Prostate gland (tissue), 2 donors: Measurements from ENCODE around the gene CLEC18C. TPM values are rescaled to one million over a fixed set of nuclear protein-coding genes. Genes with fewer than 3 reads are reported as not detected.
"Not testable (repeated sequence)": the region's sequence is repeated elsewhere in the genome, so short reads cannot be mapped to it uniquely, and the experiment has no call there.

Experiments used
- DNase-seq: peaks from one replicate; pipeline ENCODE4 v3.0.0-alpha.2; 2019; ENCODE audit warnings: low spot score
- H3K27ac ChIP-seq, 2 donors: fragments of 200-600 bp; sonication (generic); 2 replicates each; pipeline ENCODE4 v1.5.1; 2017 to 2019
- H3K27me3 ChIP-seq: fragments of 200-600 bp; sonication (generic); replicated peaks from 2 replicates; pipeline ENCODE4 v1.5.1; 2019; ENCODE audit not compliant: insufficient read depth
- H3K36me3 ChIP-seq, 2 donors: fragments of 200-600 bp; sonication (generic); 1 replicate in 1 of 2; 2 replicates in 1 of 2; pipeline versions ENCODE4 v1.5.1 to v1.8.1; 2017 to 2019
- H3K4me1 ChIP-seq: fragments of 200-600 bp; sonication (generic); replicated peaks from 2 replicates; pipeline ENCODE4 v1.5.1; 2019
- H3K4me3 ChIP-seq, 2 donors: fragments of 200-600 bp; sonication (generic); 2 replicates each; pipeline ENCODE4 v1.5.1; 2017 to 2019
- H3K9me3 ChIP-seq: fragments of 200-600 bp; sonication (generic); 2 replicates; pipeline ENCODE4 v1.5.1; 2017
- WGBS: methylation state at CpG from one replicate; pipeline ENCODE4 v1.1.5; 2018; 5-methylcytosine and 5-hydroxymethylcytosine counted together
- intact Hi-C: fragments of 100-400 bp; cut with DNase I; formaldehyde crosslinking; loops from one replicate; pipeline ENCODE4 v1.14.2; 2022
- total RNA-seq, 2 donors: library from RNA; depleted of rRNA; stranded (reverse); fragments of >200 nt; gene quantifications; one replicate each; pipeline ENCODE4 v1.1.0, GENCODE V29; 2016

Gene CLEC18C
- 1 to 10 TPM in 1 of 2 donors, under 1 TPM in 1; 0.41 to 2.8 TPM for total RNA-seq

DNA sequence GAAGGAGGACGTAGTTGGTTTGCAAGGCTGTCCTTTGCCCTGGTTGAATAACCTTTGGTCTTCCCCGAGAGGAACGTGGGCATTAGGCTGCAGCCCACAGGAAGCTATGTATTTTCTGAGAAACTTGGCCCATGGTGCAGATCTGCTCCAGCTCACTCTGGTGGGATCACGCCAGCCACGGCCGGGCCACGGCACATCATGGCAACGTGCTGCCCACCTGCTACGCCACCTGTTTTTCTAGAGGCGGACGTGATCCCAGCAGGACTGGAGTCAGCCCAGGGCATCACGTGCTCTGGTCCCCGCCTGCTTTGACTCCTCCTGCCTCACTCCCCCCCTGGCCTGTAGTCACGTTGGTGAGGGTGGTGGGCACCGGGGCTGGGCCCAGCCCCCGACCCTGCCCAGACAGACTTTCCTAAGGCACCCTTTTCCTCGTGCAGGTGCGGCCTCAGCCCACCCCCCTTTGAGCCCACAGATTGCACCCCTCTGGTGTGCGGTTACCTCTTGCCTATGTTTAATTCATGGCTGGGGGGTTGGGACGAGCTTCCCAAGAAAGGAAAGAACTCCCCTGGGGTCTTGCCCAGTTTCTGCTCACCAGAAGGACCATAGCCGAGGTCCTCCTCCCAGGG lies at the start of gene CLEC18C:
TSS of gene CLEC18C (plus strand) at position 576 of the 626 bp plus-strand sequence. CDS start 492 bp downstream, outside the sequence.
- intact Hi-C loops, H3K36me3 ChIP-seq, H3K27ac ChIP-seq, DNase-seq, H3K4me3 ChIP-seq, H3K27me3 ChIP-seq, H3K9me3 ChIP-seq, H3K4me1 ChIP-seq: not testable (repeated sequence)
- WGBS = 83% methylated on average over 12 of the region's 21 CpGs

DNA sequence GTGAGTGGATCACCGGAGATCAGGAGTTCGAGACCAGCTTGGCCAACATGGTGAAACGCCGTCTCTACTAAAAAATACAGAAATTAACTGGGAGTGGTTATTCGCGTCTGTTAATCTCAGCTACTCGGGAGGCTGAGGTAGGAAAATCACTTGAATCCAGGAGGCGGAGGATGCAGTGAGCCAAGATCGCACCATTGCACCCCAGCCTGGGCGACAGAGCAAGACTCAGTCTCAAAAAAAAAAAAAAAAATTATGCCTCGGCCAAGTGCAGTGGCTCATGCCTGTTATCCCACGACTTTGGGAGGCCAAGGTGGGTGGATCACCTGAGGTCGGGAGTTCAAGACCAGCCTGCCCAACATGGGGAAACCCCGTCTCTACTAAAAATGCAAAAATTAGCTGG lies 49.8 kb upstream of the CLEC18C start:
- intact Hi-C loops, H3K27me3 ChIP-seq, H3K9me3 ChIP-seq, H3K27ac ChIP-seq, H3K4me1 ChIP-seq, H3K4me3 ChIP-seq, DNase-seq: not testable (repeated sequence)
- H3K36me3 ChIP-seq = peaks cover 5 to 15% of the 10 kb centered on the region in 2 donors
- WGBS = 88% methylated on average over 14 of the region's 14 CpGs

DNA sequence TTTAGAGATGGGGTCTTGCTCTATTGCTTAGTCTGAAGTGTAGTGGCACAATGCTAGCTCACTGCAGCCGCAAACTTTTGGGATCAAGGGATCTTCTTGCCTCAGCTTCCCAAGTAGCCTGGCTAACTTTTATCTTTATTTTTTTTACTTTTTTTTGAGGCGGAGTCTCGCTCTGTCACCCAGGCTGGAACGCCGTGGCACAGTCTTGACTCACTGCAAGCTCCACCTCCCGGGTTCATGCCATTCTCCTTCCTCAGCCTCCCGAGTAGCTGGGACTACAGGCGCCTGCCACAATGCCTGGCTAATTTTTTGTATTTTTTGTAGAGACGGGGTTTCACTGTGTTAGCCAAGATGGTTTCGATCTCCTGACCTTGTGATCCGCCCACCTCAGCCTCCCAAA lies 47.4 kb upstream of the CLEC18C start:
- H3K27me3 ChIP-seq, H3K27ac ChIP-seq, H3K4me1 ChIP-seq, intact Hi-C loops, H3K4me3 ChIP-seq, H3K9me3 ChIP-seq, DNase-seq: not testable (repeated sequence)
- peaks cover 24 to 25% of the 10 kb centered on the region in 2 donors for H3K36me3 ChIP-seq
- WGBS = 97% methylated on average over 11 of the region's 11 CpGs

DNA sequence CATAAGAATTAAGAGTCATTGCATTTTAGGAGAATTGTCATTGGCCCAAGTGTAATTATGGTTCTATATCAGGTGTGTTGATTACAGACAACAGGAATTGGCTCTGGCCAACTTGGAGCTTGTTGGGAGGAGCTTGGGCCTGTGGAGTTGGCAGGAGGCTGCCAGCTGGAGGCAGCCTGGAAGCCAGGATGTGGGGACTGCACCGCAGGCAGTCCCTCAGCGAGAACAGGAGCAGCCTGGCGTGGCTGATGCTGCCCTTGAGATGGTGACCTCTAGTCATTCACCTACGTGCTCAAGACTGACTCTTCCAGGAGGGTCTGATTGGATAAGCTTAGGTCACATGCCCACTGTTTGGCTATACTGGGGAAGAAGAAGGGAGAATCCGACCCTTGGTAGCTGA lies 45.9 kb upstream of the CLEC18C start:
- peaks cover 16 to 19% of the 10 kb centered on the region in 2 donors for H3K36me3 ChIP-seq
- intact Hi-C loops, DNase-seq, H3K4me3 ChIP-seq, H3K27me3 ChIP-seq, H3K9me3 ChIP-seq, H3K27ac ChIP-seq, H3K4me1 ChIP-seq: not testable (repeated sequence)
- WGBS = 73% methylated on average over 5 of the region's 5 CpGs

DNA sequence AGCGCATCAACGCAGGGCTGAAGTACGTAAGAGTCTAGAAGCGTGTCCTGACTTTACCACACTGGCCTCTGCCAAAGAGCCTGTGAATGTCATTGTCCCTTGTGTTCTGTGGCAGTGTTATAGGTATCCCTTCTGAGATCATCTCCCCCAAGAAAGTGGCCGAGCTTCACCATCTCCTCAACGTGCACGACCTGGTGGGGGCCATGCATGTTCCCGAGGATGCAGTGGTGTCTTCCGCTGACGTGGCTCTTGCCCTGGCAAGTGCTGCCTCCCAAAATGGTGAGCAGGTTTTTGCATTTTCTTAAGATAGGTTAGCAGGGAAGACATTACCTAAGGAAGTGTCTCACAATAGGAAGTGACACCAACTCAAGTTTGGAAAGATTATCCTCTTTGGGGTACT lies 44.7 kb upstream of the CLEC18C start:
- WGBS = 96% methylated on average over 5 of the region's 10 CpGs
- H3K9me3 ChIP-seq, H3K27ac ChIP-seq, intact Hi-C loops, H3K4me1 ChIP-seq, DNase-seq, H3K27me3 ChIP-seq, H3K4me3 ChIP-seq: not testable (repeated sequence)
- H3K36me3 ChIP-seq = peaks cover 16 to 27% of the 10 kb centered on the region in 2 donors

DNA sequence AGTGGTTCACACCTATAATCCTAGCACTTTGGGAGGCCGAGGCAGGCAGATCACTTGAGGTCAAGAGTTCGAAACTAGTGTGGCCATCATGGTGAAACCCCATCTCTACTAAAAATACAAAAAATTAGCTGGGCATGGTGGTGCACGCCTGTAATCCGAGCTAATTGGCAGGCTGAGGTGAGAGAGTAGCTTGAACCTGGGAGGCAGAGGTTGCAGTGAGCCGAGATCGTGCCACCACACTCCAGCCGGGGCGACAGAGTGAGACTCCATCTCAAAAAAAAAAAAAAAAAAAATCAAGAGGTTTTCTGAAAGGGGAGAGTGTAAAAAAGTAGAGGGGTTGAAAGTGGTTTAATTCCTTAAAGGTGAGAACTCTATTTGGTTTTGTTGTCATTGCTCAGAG lies 37.8 kb upstream of the CLEC18C start:
- H3K36me3 ChIP-seq = peaks cover 18 to 24% of the 10 kb centered on the region in 2 donors
- H3K27ac ChIP-seq, H3K4me3 ChIP-seq, H3K9me3 ChIP-seq, DNase-seq, H3K27me3 ChIP-seq, H3K4me1 ChIP-seq, intact Hi-C loops: not testable (repeated sequence)
- WGBS = 91% methylated on average over 8 of the region's 8 CpGs

DNA sequence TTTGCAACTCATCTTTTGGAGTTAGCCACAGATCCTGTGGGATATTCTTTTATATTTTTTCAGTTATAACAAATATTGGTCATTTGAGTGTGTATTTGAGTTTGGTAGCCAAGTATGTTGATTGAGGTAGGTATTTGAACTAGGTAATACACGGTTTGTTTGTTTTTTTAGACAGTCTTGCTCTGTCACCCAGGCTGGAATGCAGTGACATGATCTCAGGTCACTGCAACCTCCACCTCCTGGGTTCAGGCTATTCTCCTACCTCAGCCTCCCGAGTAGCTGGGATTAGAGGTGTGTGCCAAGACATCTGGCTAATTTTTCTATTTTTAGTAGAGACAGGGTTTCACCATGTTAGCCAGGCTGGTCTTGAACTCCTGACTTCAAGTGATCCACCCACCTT lies 37.0 kb upstream of the CLEC18C start:
- H3K4me1 ChIP-seq, H3K9me3 ChIP-seq, H3K27me3 ChIP-seq, H3K4me3 ChIP-seq, H3K27ac ChIP-seq, DNase-seq, intact Hi-C loops: not testable (repeated sequence)
- WGBS = 59% methylated on average over 2 of the region's 2 CpGs
- H3K36me3 ChIP-seq = peaks cover 17 to 24% of the 10 kb centered on the region in 2 donors

DNA sequence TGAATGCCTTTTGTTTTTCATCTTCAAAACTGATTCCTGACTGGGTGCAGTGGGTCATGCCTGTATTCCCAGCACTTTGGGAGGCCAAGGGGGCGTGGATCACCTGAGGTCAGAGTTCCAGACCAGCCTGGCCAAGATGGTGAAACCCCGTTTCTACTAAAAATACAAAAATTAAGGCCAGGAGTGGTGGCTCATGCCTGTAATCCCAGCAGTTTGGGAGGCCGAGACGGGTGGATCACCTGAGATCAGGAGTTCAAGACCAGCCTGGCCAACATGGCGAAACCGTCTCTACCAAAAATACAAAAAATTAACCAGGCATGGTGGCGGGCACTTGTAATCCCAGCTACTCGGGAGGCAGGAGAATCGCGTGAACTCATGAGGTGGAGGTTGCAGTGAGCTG lies 30.8 kb upstream of the CLEC18C start:
- peaks cover 17 to 21% of the 10 kb centered on the region in 2 donors for H3K36me3 ChIP-seq
- H3K27me3 ChIP-seq, DNase-seq, H3K27ac ChIP-seq, H3K9me3 ChIP-seq, intact Hi-C loops, H3K4me3 ChIP-seq, H3K4me1 ChIP-seq: not testable (repeated sequence)
- WGBS = 96% methylated on average over 10 of the region's 10 CpGs

DNA sequence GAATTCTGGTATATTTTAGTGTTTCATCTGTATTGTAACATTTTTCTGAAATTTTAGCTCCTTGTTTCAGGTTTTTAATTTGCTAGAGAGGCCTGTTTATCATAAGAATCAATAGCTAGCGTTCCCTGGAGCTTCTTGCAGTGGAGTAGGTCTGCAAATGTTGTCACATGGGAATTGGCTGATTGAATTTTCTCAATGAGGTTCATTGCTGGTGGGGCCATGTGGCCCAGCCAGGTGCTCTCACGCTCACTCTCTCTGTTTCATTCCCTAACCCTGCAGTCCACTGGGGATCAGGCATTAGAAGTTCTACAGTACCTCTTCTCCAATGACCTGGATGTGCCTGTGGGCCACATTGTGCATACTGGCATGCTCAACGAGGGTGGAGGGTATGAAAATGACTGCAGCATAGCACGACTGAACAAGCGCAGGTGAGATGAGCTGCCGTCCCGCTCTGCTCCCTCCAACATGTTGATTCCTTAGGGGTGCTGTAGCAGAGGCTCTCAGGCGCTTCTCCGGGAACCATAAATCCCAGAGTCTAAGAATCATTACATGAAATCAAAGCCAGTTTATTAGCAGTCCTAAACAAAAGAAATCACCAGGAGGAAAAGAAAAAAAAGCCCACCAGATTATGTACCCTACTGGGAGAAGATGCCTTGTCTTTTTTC lies 30.2 kb upstream of the CLEC18C start:
- H3K4me1 ChIP-seq, DNase-seq, H3K4me3 ChIP-seq, intact Hi-C loops, H3K27me3 ChIP-seq, H3K9me3 ChIP-seq, H3K27ac ChIP-seq: not testable (repeated sequence)
- WGBS = 86% methylated on average over 9 of the region's 9 CpGs
- H3K36me3 ChIP-seq = peaks cover 21 to 25% of the 10 kb centered on the region in 2 donors

DNA sequence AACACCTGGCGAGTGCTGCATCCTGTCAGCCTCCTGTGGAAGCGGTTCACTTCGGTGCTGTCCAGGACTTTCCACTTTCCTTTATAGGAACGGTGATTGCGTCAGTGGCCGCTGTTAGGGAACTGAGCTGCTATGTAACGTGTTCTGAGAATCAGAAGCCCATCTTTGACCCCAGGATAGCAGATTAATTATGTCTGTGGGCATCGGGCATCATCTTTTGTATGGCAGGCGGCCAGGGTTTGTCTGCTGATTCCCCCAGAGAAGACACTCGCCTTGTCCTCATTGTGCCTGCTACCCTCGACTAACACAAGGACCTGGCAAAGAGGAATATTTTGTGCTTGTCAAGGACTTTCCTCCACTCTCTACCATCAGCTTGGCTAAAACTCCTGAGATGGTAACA lies 25.7 kb upstream of the CLEC18C start:
- H3K4me1 ChIP-seq, H3K27me3 ChIP-seq, DNase-seq, intact Hi-C loops, H3K9me3 ChIP-seq, H3K27ac ChIP-seq, H3K4me3 ChIP-seq: not testable (repeated sequence)
- 84% methylated on average over 11 of the region's 11 CpGs for WGBS
- peaks cover 17 to 40% of the 10 kb centered on the region in 2 donors for H3K36me3 ChIP-seq

DNA sequence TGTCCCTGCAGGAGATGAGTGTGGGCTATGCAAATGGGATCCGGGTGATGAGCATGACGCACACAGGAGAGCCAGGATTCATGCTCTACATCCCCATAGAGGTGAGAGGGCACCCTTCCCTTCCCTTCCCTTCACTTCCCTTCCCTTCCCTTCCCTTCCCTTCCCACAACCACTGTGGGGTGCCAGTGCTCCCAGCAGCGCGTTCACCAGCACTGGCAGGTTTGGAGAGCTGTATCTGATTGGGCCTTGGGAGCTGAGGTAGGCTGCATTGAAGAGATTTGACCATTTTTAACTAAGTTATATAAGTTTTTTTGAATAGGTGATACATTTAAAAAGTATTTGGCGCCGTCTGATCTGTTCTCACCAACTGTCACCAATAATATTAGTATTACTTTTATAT lies 25.1 kb upstream of the CLEC18C start:
- H3K4me1 ChIP-seq, H3K27me3 ChIP-seq, intact Hi-C loops, DNase-seq, H3K9me3 ChIP-seq, H3K4me3 ChIP-seq, H3K27ac ChIP-seq: not testable (repeated sequence)
- 93% methylated on average over 6 of the region's 6 CpGs for WGBS
- H3K36me3 ChIP-seq = peaks cover 13 to 37% of the 10 kb centered on the region in 2 donors

DNA sequence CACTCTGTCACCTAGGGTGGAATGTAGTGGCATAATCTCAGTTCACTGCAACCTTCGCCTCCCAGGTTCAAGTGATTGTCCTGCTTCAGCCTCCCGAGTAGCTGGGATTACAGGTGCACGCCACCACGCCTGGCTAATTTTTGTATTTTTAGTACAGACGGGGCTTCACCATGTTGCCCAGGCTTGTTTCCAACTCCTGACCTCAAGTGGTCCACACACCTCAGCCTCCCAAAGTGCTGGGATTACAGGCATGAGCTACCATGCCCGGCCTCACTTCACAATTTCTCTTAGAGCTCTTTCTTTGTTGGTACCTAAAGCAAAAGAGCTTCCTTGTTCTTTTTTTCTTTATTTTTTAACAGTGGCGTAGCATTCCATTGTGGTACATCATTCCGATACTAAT lies 24.3 kb upstream of the CLEC18C start:
- H3K36me3 ChIP-seq = peaks cover 13 to 42% of the 10 kb centered on the region in 2 donors
- WGBS = 96% methylated on average over 8 of the region's 8 CpGs
- intact Hi-C loops = not testable (repeated sequence)

More for the DNA sequence above, 24.3 kb upstream of the CLEC18C start:
- DNase-seq, H3K27me3 ChIP-seq, H3K9me3 ChIP-seq, H3K4me1 ChIP-seq, H3K4me3 ChIP-seq, H3K27ac ChIP-seq: not testable (repeated sequence)
